Neutrophil (primary cell): ENCODE measurements around the gene DMWD.

ENCODE experiments used
- H3K27ac ChIP-seq: fragments of 200-600 bp; sonication (generic); 2 replicates; pipeline ENCODE4 v1.5.1; 2016; ENCODE audit warnings: mild to moderate bottlenecking, moderate library complexity
- H3K27me3 ChIP-seq: fragments of 200-600 bp; sonication (generic); 2 replicates; pipeline ENCODE4 v1.6.0; 2016; ENCODE audit warnings: mild to moderate bottlenecking
- H3K36me3 ChIP-seq: fragments of 200-600 bp; sonication (generic); 2 replicates; pipeline ENCODE4 v1.5.1; 2017
- H3K4me1 ChIP-seq, 2 experiments: fragments of 200-600 bp in 1 of 2; sonication (generic) in 1 of 2; 1 replicate in 1 of 2; 2 replicates in 1 of 2; pipeline versions ENCODE4 v1.5.1 to v1.6.1; 2013 to 2016; ENCODE audit warnings: low read depth in 1 of 2, low read length in 1 of 2, mild to moderate bottlenecking in 1 of 2, moderate library complexity in 1 of 2; ENCODE audit not compliant: control insufficient read depth in 1 of 2, insufficient read depth in 1 of 2
- H3K4me3 ChIP-seq, 2 experiments: fragments of 200-600 bp in 1 of 2; sonication (generic) in 1 of 2; 1 replicate in 1 of 2; 2 replicates in 1 of 2; pipeline ENCODE4 v1.5.1; 2013 to 2016; ENCODE audit warnings: low read depth in 1 of 2, low read length in 1 of 2, mild to moderate bottlenecking in 1 of 2, moderate library complexity in 1 of 2
- H3K9me3 ChIP-seq: fragments of 200-600 bp; sonication (generic); 2 replicates; pipeline ENCODE4 v1.5.1; 2016
- CTCF ChIP-seq: fragments of 200-600 bp; sonication (generic); IDR thresholded peaks from 2 replicates; pipeline ENCODE4 v1.5.1; 2016; ENCODE audit warnings: antibody characterized with exemption

The DMWD gene

GRCh38 chr19:45820413-45821102 is 27.9 kb upstream of the DMWD start:
- no peak for TF ChIP-seq CTCF
- peaks cover 70% of the 10 kb centered on the region for H3K36me3 ChIP-seq
- H3K9me3 ChIP-seq: no peaks in the 10 kb centered on the region
- no peak overlapping the region for H3K4me3 ChIP-seq
- peaks cover 0 to 4% of the 10 kb centered on the region in 2 experiments for H3K4me1 ChIP-seq
- peaks cover 12% of the 10 kb centered on the region for H3K27me3 ChIP-seq
- no peak overlapping the region for H3K27ac ChIP-seq

GRCh38 chr19:45819769-45820168 is 27.1 kb upstream of the DMWD start:
- H3K4me1 ChIP-seq: peaks cover 0 to 4% of the 10 kb centered on the region in 2 experiments
- TF ChIP-seq CTCF: no peak
- H3K9me3 ChIP-seq: no peaks in the 10 kb centered on the region
- no peak overlapping the region for H3K27ac ChIP-seq
- no peak overlapping the region for H3K4me3 ChIP-seq
- H3K27me3 ChIP-seq: peaks cover 20% of the 10 kb centered on the region
- peaks cover 62% of the 10 kb centered on the region for H3K36me3 ChIP-seq

- no peak for TF ChIP-seq CTCF
- peaks cover 42% of the 10 kb centered on the region for H3K36me3 ChIP-seq
- H3K27ac ChIP-seq: no peak overlapping the region
- H3K4me1 ChIP-seq: peaks cover 0 to 4% of the 10 kb centered on the region in 2 experiments
- H3K27me3 ChIP-seq: peaks cover 40% of the 10 kb centered on the region
- H3K9me3 ChIP-seq: no peaks in the 10 kb centered on the region
- no peak overlapping the region for H3K4me3 ChIP-seq
Observed at GRCh38 chr19:45817725-45818301, 25.2 kb upstream of the DMWD start.

GRCh38 chr19:45817010-45817724 is 24.5 kb upstream of the DMWD start:
- H3K4me1 ChIP-seq: peaks cover 0 to 4% of the 10 kb centered on the region in 2 experiments

More at GRCh38 chr19:45817010-45817724, 24.5 kb upstream of the DMWD start:
- Histone ChIP-seq H3K4me3 (no peak overlapping the region), H3K27me3 (peaks cover 46% of the 10 kb centered on the region), H3K9me3 (no peaks in the 10 kb centered on the region), H3K36me3 (peaks cover 36% of the 10 kb centered on the region), H3K27ac (no peak overlapping the region)
- peak; percentile 95 for TF ChIP-seq CTCF
